SK-N-SH (cell line): ENCODE measurements around the gene KPNB1. TPM values are rescaled to one million over a fixed set of nuclear protein-coding genes. Genes with fewer than 3 reads are reported as not detected.

Source experiments
- CTCF ChIA-PET: fragments of 300-600, 350-600 bp; formaldehyde crosslinking; extraction: SDS; loops from one replicate; lab custom pipeline; 2021; lab: Yijun Ruan, JAX
- POLR2A ChIA-PET: fragments of 350-600 bp; sonication (Branson Sonifier 250); formaldehyde crosslinking; extraction: SDS; loops from one replicate; lab custom pipeline; 2020; ENCODE audit warnings: antibody characterized with exemption, inconsistent platforms; lab: Yijun Ruan, JAX
- DNase-seq: peaks from one replicate; pipeline ENCODE4 v3.0.0; 2012
- H2AFZ ChIP-seq: fragments of 200-600 bp; sonication (generic); 2 replicates; pipeline ENCODE4 v1.8.1; 2016; ENCODE audit warnings: antibody characterized with exemption, mild to moderate bottlenecking, low read depth
- H3F3A ChIP-seq: fragments of 200-600 bp; sonication (generic); replicated peaks from 2 replicates; pipeline ENCODE3; 2016; ENCODE audit warnings: antibody characterized with exemption, mild to moderate bottlenecking; ENCODE audit not compliant: insufficient read depth
- H3K27ac ChIP-seq, 2 experiments: fragments of 200-500 bp in 1 of 2; fragments of 200-600 bp in 1 of 2; sonication (Bioruptor generic) in 1 of 2; sonication (generic), shearing (Covaris generic) in 1 of 2; 2 replicates each; pipeline versions ENCODE4 v1.5.1 to v1.6.1; 2014 to 2016; ENCODE audit warnings: low read depth in 2 of 2, inconsistent platforms in 1 of 2, low read length in 1 of 2, mild to moderate bottlenecking in 1 of 2, mixed read lengths in 1 of 2
- H3K27me3 ChIP-seq: fragments of 200-600 bp; sonication (generic), shearing (Covaris generic); 2 replicates; pipeline ENCODE4 v1.6.1; 2016; ENCODE audit warnings: mixed run types; ENCODE audit not compliant: insufficient read depth
- H3K36me3 ChIP-seq, 2 experiments: fragments of 200-500 bp in 1 of 2; fragments of 200-600 bp in 1 of 2; sonication (Bioruptor generic) in 1 of 2; sonication (generic) in 1 of 2; replicated peaks in 1 of 2; 2 replicates each; pipeline versions ENCODE3 to v1.5.1; 2014 to 2016; ENCODE audit warnings: low read length in 1 of 2, mild to moderate bottlenecking in 1 of 2; ENCODE audit not compliant: insufficient read depth in 2 of 2, control insufficient read depth in 1 of 2
- H3K4me1 ChIP-seq, 2 experiments: fragments of 200-500 bp in 1 of 2; fragments of 200-600 bp in 1 of 2; sonication (Bioruptor generic) in 1 of 2; sonication (generic), shearing (Covaris generic) in 1 of 2; 2 replicates each; pipeline versions ENCODE4 v1.5.1 to v1.6.1; 2014 to 2016; ENCODE audit warnings: low read depth in 1 of 2, low read length in 1 of 2, mixed run types in 1 of 2; ENCODE audit not compliant: insufficient read depth in 2 of 2, control insufficient read depth in 1 of 2
- H3K4me2 ChIP-seq: fragments of 200-600 bp; sonication (generic), shearing (Covaris generic); 2 replicates; pipeline ENCODE4 v1.6.1; 2017; ENCODE audit warnings: mixed run types
- H3K4me3 ChIP-seq, 2 experiments: fragments of 200-500 bp in 1 of 2; fragments of 200-600 bp in 1 of 2; sonication (Bioruptor generic) in 1 of 2; sonication (generic), shearing (Covaris generic) in 1 of 2; 2 replicates each; pipeline versions ENCODE4 v1.5.1 to v1.8.1; 2014 to 2016; ENCODE audit warnings: low read depth in 2 of 2, inconsistent platforms in 1 of 2, low read length in 1 of 2, mild to moderate bottlenecking in 1 of 2, mixed read lengths in 1 of 2, moderate library complexity in 1 of 2
- H3K79me2 ChIP-seq: fragments of 200-600 bp; sonication (generic); 2 replicates; pipeline ENCODE4 v1.8.1; 2017; ENCODE audit warnings: mild to moderate bottlenecking; ENCODE audit not compliant: insufficient read depth
- H3K9ac ChIP-seq: fragments of 200-600 bp; sonication (generic); 2 replicates; pipeline ENCODE4 v1.6.1; 2017; ENCODE audit warnings: mixed run types
- H3K9me2 ChIP-seq: fragments of 200-600 bp; sonication (generic); 2 replicates; pipeline ENCODE4 v1.6.1; 2017; ENCODE audit warnings: mixed run types
- H3K9me3 ChIP-seq: fragments of 200-600 bp; sonication (generic); 2 replicates; pipeline ENCODE4 v1.6.1; 2017; ENCODE audit warnings: mixed run types, mild to moderate bottlenecking, moderate library complexity
- H4K20me1 ChIP-seq: fragments of 200-600 bp; sonication (generic); 2 replicates; pipeline ENCODE4 v1.6.1; 2017; ENCODE audit warnings: mild to moderate bottlenecking, mixed run types; ENCODE audit not compliant: insufficient read depth
- EP300 ChIP-seq, 2 experiments: IDR thresholded peaks; 2 replicates each; pipeline versions ENCODE4 v1.4.0 to v1.6.1; 2012; ENCODE audit warnings: borderline replicate concordance in 1 of 2, low read depth in 1 of 2, low read length in 1 of 2
- FOSL2 ChIP-seq: IDR thresholded peaks from 2 replicates; pipeline ENCODE4 v1.4.0; 2012; ENCODE audit warnings: low read depth, mild to moderate bottlenecking, moderate library complexity, borderline replicate concordance
- FOXJ3 ChIP-seq: sonication (generic); formaldehyde crosslinking; IDR thresholded peaks from 2 replicates; pipeline ENCODE4 v1.5.1; 2020; ENCODE audit warnings: mild to moderate bottlenecking, missing genetic modification reagents
- FOXM1 ChIP-seq: IDR thresholded peaks from 2 replicates; pipeline ENCODE4 v1.4.0; 2012; ENCODE audit warnings: low read depth, mild to moderate bottlenecking
- GATA2 ChIP-seq: sonication (generic); formaldehyde crosslinking; IDR thresholded peaks from 2 replicates; pipeline ENCODE4 v1.5.0; 2020; ENCODE audit warnings: mild to moderate bottlenecking, missing genetic modification reagents
- MAX ChIP-seq: IDR thresholded peaks from 2 replicates; pipeline ENCODE4 v1.4.0; 2012; ENCODE audit warnings: low read depth
- MEF2A ChIP-seq: IDR thresholded peaks from 2 replicates; pipeline ENCODE4 v1.4.0; 2012; ENCODE audit warnings: low read depth, borderline replicate concordance
- NRF1 ChIP-seq: IDR thresholded peaks from 2 replicates; pipeline ENCODE4 v1.6.1; 2012; ENCODE audit warnings: low read depth, mild to moderate bottlenecking, low read length
- PBX3 ChIP-seq: IDR thresholded peaks from 2 replicates; pipeline ENCODE4; 2012
- RAD21 ChIP-seq: IDR thresholded peaks from 2 replicates; pipeline ENCODE4 v1.6.1; 2012; ENCODE audit warnings: mild to moderate bottlenecking, low read length
- RXRA ChIP-seq: IDR thresholded peaks from 2 replicates; pipeline ENCODE4 v1.4.0; 2012; ENCODE audit warnings: low read depth, mild to moderate bottlenecking, borderline replicate concordance
- SIN3A ChIP-seq: IDR thresholded peaks from 2 replicates; pipeline ENCODE4 v1.6.1; 2012; ENCODE audit warnings: low read depth, mild to moderate bottlenecking, low read length, moderate library complexity, borderline replicate concordance
- TEAD4 ChIP-seq: IDR thresholded peaks from 2 replicates; pipeline ENCODE4 v1.4.0; 2012; ENCODE audit warnings: mild to moderate bottlenecking, borderline replicate concordance; ENCODE audit not compliant: insufficient read depth
- USF2 ChIP-seq: fragments of 150-350 bp; IDR thresholded peaks from 2 replicates; pipeline ENCODE4 v1.6.1; 2017; ENCODE audit warnings: antibody characterized with exemption, low read length, low read depth, borderline replicate concordance
- WGBS: methylation state at CpG from one replicate; pipeline ENCODE4 v1.1.6; 2017; ENCODE audit warnings: low lambda C conversion rate; 5-methylcytosine and 5-hydroxymethylcytosine counted together
- polyA plus RNA-seq, 3 experiments: library from polyadenylated mRNA; depleted of rRNA; stranded (reverse); fragments of >200 nt; gene quantifications; 2 replicates each; pipeline ENCODE4 v1.2.3, GENCODE V29; 2012

KPNB1 gene
- polyA plus RNA-seq, 1 of the 3 experiments (the other 2 are of a cell fraction): 89.5 TPM

GRCh38 chr17:47640076-47640475 lies 9.6 kb upstream of the KPNB1 start:
- no peak overlapping the region for H3K9ac ChIP-seq
- no peaks in the 10 kb centered on the region for H3K27me3 ChIP-seq
- peaks cover 0 to 11% of the 10 kb centered on the region in 2 experiments for H3K36me3 ChIP-seq
- H2AFZ ChIP-seq: no peak overlapping the region
- TF ChIP-seq EP300 (IDR thresholded peaks at IDR 0.05; ENCODE audit: borderline replicate concordance in 1 of 2, low read depth in 1 of 2, low read length in 1 of 2) (no peak), RAD21 (no peak), USF2 (no peak), NRF1 (no peak), FOSL2 (no peak), SIN3A (no peak), RXRA (no peak), FOXJ3 (CRISPR knock-in tag) (no peak)
- TF ChIP-seq, all 33 proteins: peak for 0
- Histone ChIP-seq H4K20me1 (no peaks in the 10 kb centered on the region), H3K79me2 (no peaks in the 10 kb centered on the region), H3K4me2 (no peak overlapping the region), H3K9me2 (no peaks in the 10 kb centered on the region), H3F3A (no peaks in the 10 kb centered on the region), H3K4me1 (no peaks in the 10 kb centered on the region), H3K9me3 (no peaks in the 10 kb centered on the region), H3K27ac (no peak overlapping the region), H3K4me3 (no peak overlapping the region)
- ChIA-PET POLR2A (no interaction called here), CTCF (interaction anchor here (1.0 to 1.6 kb wide), 3 partner anchors 15 to 24 kb away, joined by 3 to 5 read pairs (median 4); no protein-coding TSS in a partner anchor)
- WGBS: 77% methylated on average over 3 of the region's 3 CpGs
- no peak for DNase-seq

GRCh38 chr17:47641202-47641601 lies 8.5 kb upstream of the KPNB1 start:
- H3K9me3 ChIP-seq: no peaks in the 10 kb centered on the region
- H3K79me2 ChIP-seq: no peaks in the 10 kb centered on the region
- H3K36me3 ChIP-seq: peaks cover 0 to 9% of the 10 kb centered on the region in 2 experiments
- no peaks in the 10 kb centered on the region for H4K20me1 ChIP-seq
- no peaks in the 10 kb centered on the region for H3F3A ChIP-seq
- H3K4me3 ChIP-seq: no peak overlapping the region
- no peaks in the 10 kb centered on the region for H3K27me3 ChIP-seq
- POLR2A ChIA-PET: no interaction called here
- no peak overlapping the region for H3K27ac ChIP-seq
- no peak for DNase-seq
- CTCF ChIA-PET: no interaction called here
- no peak overlapping the region for H3K4me2 ChIP-seq
- H3K4me1 ChIP-seq: no peaks in the 10 kb centered on the region
- 94% methylated on average over 4 of the region's 4 CpGs for WGBS
- no peak for TF ChIP-seq FOXM1
- TF ChIP-seq, all 33 proteins: peak for 0
- no peak overlapping the region for H2AFZ ChIP-seq
- no peak overlapping the region for H3K9ac ChIP-seq
- H3K9me2 ChIP-seq: no peaks in the 10 kb centered on the region

GRCh38 chr17:47643116-47643515 lies 6.6 kb upstream of the KPNB1 start:
- no peaks in the 10 kb centered on the region for H3F3A ChIP-seq
- no peaks in the 10 kb centered on the region for H3K36me3 ChIP-seq
- no peaks in the 10 kb centered on the region for H3K9me3 ChIP-seq
- H3K79me2 ChIP-seq: peaks cover 6% of the 10 kb centered on the region; the same call in 1 of the 2 replicates
- TF ChIP-seq PBX3 (no peak), MAX (no peak), MEF2A (no peak), TEAD4 (no peak), GATA2 (CRISPR knock-in tag) (no peak), NRF1 (no peak)
- no peak overlapping the region for H3K9ac ChIP-seq
- H3K27me3 ChIP-seq: no peaks in the 10 kb centered on the region
- no peaks in the 10 kb centered on the region for H4K20me1 ChIP-seq
- 89% methylated on average over 2 of the region's 2 CpGs for WGBS
- no peak overlapping the region for H3K4me2 ChIP-seq
- ChIA-PET CTCF (interaction anchor here (0.9 to 1.7 kb wide), 2 partner anchors 25 to 28 kb away, joined by 3 to 5 read pairs; no protein-coding TSS in a partner anchor), POLR2A (interaction anchor here (0.6 kb wide), 1 partner anchor 138 kb away, joined by 3 read pairs; no protein-coding TSS in a partner anchor)
- H2AFZ ChIP-seq: no peak overlapping the region
- H3K4me3 ChIP-seq: no peak overlapping the region
- no peaks in the 10 kb centered on the region for H3K9me2 ChIP-seq
- no peak for DNase-seq
- no peaks in the 10 kb centered on the region for H3K4me1 ChIP-seq
- H3K27ac ChIP-seq: no peak overlapping the region
